Spleen (tissue), 7 donors: ENCODE measurements around the gene FAM241A.

Experiments used
- CTCF ChIP-seq, 11 experiments: fragments of 200-600 bp in 7 of 11; fragments of 450-650 bp in 4 of 11; sonication (generic) in 4 of 11; IDR thresholded peaks in 8 of 11; conservative IDR thresholded peaks in 3 of 11; 1 replicate in 7 of 11; 2 replicates in 4 of 11; pipeline versions ENCODE4 v1.4.0 to v1.8.0; 2016 to 2021; ENCODE audit warnings: antibody characterized with exemption in 11 of 11, inconsistent platforms in 4 of 11, mild to moderate bottlenecking in 1 of 11
- POLR2A ChIP-seq, 3 donors: fragments of 450-650 bp; IDR thresholded peaks; one replicate each; pipeline ENCODE4 v1.5.1; 2017; ENCODE audit warnings: antibody characterized with exemption in 3 of 3, mild to moderate bottlenecking in 1 of 3
- donor health status: DM: no; HTN: no; CAD: no; lungs with moderate emphysema.
- donor health status: DM: no; HTN: no; CAD: no.
- donor health status: DM: no; HTN: no; CAD: no.

DNA sequence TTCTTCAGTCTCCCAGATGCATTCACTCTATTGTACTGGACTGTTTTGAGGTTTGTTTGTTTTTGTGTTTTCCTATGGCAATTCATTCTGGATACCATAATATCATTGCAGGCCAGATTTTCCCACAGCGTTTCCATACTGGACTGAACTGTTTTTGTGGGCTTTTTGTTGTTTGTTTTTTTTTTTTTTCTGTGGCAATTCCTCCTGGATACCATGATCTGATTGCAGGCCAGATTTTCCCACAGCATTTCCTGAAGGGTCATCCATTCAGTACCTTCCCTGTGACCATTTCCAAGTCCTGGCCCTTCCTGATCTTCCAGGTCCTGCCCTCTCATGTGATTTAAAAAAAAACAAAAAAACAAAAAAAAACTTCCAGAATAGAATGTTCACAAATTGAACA, 33.9 kb upstream of the FAM241A start:
- no peak for TF ChIP-seq CTCF (IDR thresholded peaks at IDR 0.05 in 8 of 11, conservative IDR thresholded peaks at IDR 0.05 in 3 of 11)
- TF ChIP-seq POLR2A (IDR thresholded peaks at IDR 0.05) = no peak
